GM23248 (cell line): Measurements from ENCODE around the gene FRMD6. TPM values are rescaled to one million over a fixed set of nuclear protein-coding genes. Genes with fewer than 3 reads are reported as not detected.

Experiments used
- DNase-seq: peaks from one replicate; pipeline ENCODE4 v3.0.0-alpha.2; 2015
- H2AFZ ChIP-seq: fragments of 200-600 bp; sonication (generic); 2 replicates; pipeline ENCODE4 v1.6.1; 2016; ENCODE audit warnings: antibody characterized with exemption
- H3F3A ChIP-seq: fragments of 200-600 bp; sonication (generic); 2 replicates; pipeline ENCODE4 v1.6.1; 2016; ENCODE audit warnings: mild to moderate bottlenecking, antibody characterized with exemption, mixed run types; ENCODE audit not compliant: insufficient read depth
- H3K27ac ChIP-seq: fragments of 200-600 bp; sonication (generic); 2 replicates; pipeline ENCODE4 v1.5.1; 2016; ENCODE audit warnings: mild to moderate bottlenecking
- H3K27me3 ChIP-seq: fragments of 200-600 bp; sonication (generic); replicated peaks from 2 replicates; pipeline ENCODE4 v1.6.1; 2016; ENCODE audit warnings: mild to moderate bottlenecking; ENCODE audit not compliant: insufficient read depth
- H3K36me3 ChIP-seq: fragments of 200-600 bp; sonication (generic); 2 replicates; pipeline ENCODE4 v1.6.1; 2016; ENCODE audit warnings: low read depth, mild to moderate bottlenecking
- H3K4me1 ChIP-seq: fragments of 200-600 bp; sonication (generic); 2 replicates; pipeline ENCODE4 v1.6.1; 2016; ENCODE audit warnings: mild to moderate bottlenecking; ENCODE audit not compliant: insufficient read depth
- H3K4me2 ChIP-seq: fragments of 200-600 bp; sonication (generic); one replicate; pipeline ENCODE4 v1.6.1; 2016; ENCODE audit warnings: mild to moderate bottlenecking; ENCODE audit not compliant: unreplicated experiment
- H3K4me3 ChIP-seq: fragments of 200-600 bp; sonication (generic); 2 replicates; pipeline ENCODE4 v1.5.1; 2016; ENCODE audit warnings: mild to moderate bottlenecking
- H3K79me2 ChIP-seq: fragments of 200-600 bp; sonication (generic); 2 replicates; pipeline ENCODE4 v1.6.1; 2016; ENCODE audit warnings: mild to moderate bottlenecking; ENCODE audit not compliant: insufficient read depth
- H3K9ac ChIP-seq: fragments of 200-600 bp; sonication (generic); 2 replicates; pipeline ENCODE4 v1.6.1; 2016; ENCODE audit warnings: mild to moderate bottlenecking
- H3K9me2 ChIP-seq: fragments of 200-600 bp; sonication (generic); 2 replicates; pipeline ENCODE4 v1.6.1; 2016; ENCODE audit warnings: mixed run types, mild to moderate bottlenecking, moderate library complexity; ENCODE audit not compliant: insufficient read depth
- H3K9me3 ChIP-seq: fragments of 200-600 bp; sonication (generic); one replicate; pipeline ENCODE4 v1.6.1; 2017; ENCODE audit warnings: low read depth
- H4K20me1 ChIP-seq: fragments of 200-600 bp; sonication (generic); 2 replicates; pipeline ENCODE4 v1.6.0; 2016; ENCODE audit not compliant: insufficient read depth
- EZH2 ChIP-seq: fragments of 200-600 bp; sonication (generic); IDR thresholded peaks from 2 replicates; pipeline ENCODE4 v1.6.1; 2018; ENCODE audit warnings: antibody characterized with exemption, mild to moderate bottlenecking; ENCODE audit not compliant: insufficient read depth, poor library complexity, severe bottlenecking
- EZH2phosphoT487 ChIP-seq: fragments of 200-600 bp; sonication (generic); IDR thresholded peaks from 2 replicates; pipeline ENCODE4 v1.6.1; 2018; ENCODE audit warnings: antibody characterized with exemption, moderate library complexity, mild to moderate bottlenecking, low read depth; ENCODE audit not compliant: insufficient read depth
- WGBS, 2 experiments: methylation state at CpG; one replicate each; pipeline ENCODE4 v1.1.6; 2015 to 2017; ENCODE audit warnings: low lambda C conversion rate in 2 of 2, low coverage in 1 of 2; ENCODE audit errors: missing lambda C conversion rate in 2 of 2; 5-methylcytosine and 5-hydroxymethylcytosine counted together
- in situ Hi-C: fragments of 300-500 bp; cut with MboI; formaldehyde crosslinking; loops from 2 replicates; pipeline ENCODE4 v1.15.0; 2020
- polyA plus RNA-seq: library from polyadenylated mRNA; unstranded; fragments of >200 nt; fragmentation: Nextera tagmentation; extraction: Ambion mirVana; gene quantifications from 2 replicates; pipeline ENCODE4 v1.2.1, GENCODE V29; 2016
- total RNA-seq: library from RNA; depleted of rRNA; stranded (reverse); fragments of >200 nt; shearing (Covaris generic); gene quantifications from 2 replicates; pipeline ENCODE4 v1.2.3, GENCODE V29; 2014

Gene FRMD6
- total and polyA plus RNA-seq, 2 experiments from 2014 or later: 550 to 795 TPM

DNA sequence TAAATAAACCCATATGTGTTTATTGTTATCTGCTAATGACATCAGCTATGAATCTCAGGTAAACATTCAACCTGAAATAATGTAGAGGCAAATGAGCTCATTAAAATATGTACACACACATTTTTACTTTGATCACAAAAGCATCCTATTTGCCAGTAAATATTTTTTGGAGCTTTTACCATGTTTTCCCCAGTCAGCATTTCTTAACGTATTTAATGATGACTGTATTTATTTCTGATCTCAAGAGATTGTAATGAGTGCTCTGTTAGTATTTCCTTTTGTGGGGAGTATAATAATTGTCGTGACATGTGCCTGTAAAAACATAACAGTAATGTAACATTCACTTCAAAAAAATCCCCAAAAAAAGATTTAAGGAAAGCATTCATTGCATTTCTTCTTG lies 52.1 kb downstream of the FRMD6 start:
- Histone ChIP-seq H3K4me1 (peaks cover 62% of the 10 kb centered on the region), H2AFZ (no peak overlapping the region), H3K27me3 (no peaks in the 10 kb centered on the region), H4K20me1 (peaks cover 5% of the 10 kb centered on the region; the same call in 1 of the 2 replicates), H3K4me2 (no peak overlapping the region), H3F3A (peaks cover 95% of the 10 kb centered on the region), H3K9me2 (no peaks in the 10 kb centered on the region), H3K79me2 (peaks cover 100% of the 10 kb centered on the region), H3K9ac (peak overlapping the region; percentile 40), H3K36me3 (peaks cover 96% of the 10 kb centered on the region), H3K27ac (peak overlapping the region; percentile 68), H3K4me3 (no peak overlapping the region), H3K9me3 (no peaks in the 10 kb centered on the region)
- in situ Hi-C loops: no loop called here
- DNase-seq: no peak
- WGBS, 2 experiments: 18 to 34% methylated on average over 2 of the region's 2 CpGs
- TF ChIP-seq EZH2 (no peak), EZH2phosphoT487 (no peak)

DNA sequence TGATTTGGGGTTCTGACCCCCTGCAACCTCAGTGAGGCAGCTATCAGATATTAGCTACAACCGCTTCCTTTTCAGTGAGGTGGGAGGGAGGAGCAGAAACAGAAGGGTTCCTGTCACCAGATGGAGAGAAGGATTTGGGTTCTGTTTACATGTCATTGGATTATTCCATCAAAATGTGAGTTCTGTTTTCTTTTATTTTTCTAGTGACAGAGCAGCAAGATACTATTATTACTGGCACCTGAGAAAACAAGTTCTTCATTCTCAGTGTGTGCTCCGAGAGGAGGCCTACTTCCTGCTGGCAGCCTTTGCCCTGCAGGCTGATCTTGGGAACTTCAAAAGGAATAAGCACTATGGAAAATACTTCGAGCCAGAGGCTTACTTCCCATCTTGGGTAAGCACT lies 52.8 kb downstream of the FRMD6 start:
- Histone ChIP-seq H2AFZ (no peak overlapping the region), H4K20me1 (peaks cover 5% of the 10 kb centered on the region; the same call in 1 of the 2 replicates), H3K27ac (peak overlapping the region; percentile 68), H3F3A (peaks cover 95% of the 10 kb centered on the region), H3K27me3 (no peaks in the 10 kb centered on the region), H3K79me2 (peaks cover 100% of the 10 kb centered on the region), H3K9me3 (no peaks in the 10 kb centered on the region), H3K36me3 (peaks cover 96% of the 10 kb centered on the region), H3K9ac (peak overlapping the region; percentile 40; the same call in 1 of the 2 replicates), H3K9me2 (no peaks in the 10 kb centered on the region), H3K4me2 (no peak overlapping the region), H3K4me1 (peaks cover 58% of the 10 kb centered on the region), H3K4me3 (no peak overlapping the region)
- in situ Hi-C loops: no loop called here
- TF ChIP-seq EZH2phosphoT487 (no peak), EZH2 (no peak)
- 78 to 91% methylated on average over 3 of the region's 3 CpGs for WGBS, 2 experiments
- DNase-seq: no peak

DNA sequence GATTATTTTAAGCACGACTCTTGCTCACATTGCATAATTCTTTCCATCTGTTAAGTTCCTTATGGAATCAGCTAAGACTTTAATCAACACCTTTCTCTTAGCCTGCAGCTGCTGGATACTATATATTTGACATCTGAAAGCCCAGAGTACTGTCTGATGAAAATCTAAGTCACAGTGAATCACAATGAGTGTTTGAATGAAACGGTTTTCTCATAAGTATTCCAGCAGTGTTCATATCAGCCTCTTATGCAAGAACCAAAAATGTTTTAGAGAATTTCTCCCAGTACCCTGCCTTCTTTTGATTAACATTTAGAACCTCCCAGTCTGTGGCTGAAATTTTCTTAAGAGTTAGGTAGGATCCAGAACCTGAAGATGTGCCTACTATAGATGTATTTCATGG lies 55.6 kb downstream of the FRMD6 start:
- H3K9ac ChIP-seq: peak overlapping the region; percentile 9; the same call in 1 of the 2 replicates
- WGBS, 2 experiments: 27 to 36% methylated on average over 2 of the region's 2 CpGs
- H3K27me3 ChIP-seq: no peaks in the 10 kb centered on the region
- no peak overlapping the region for H2AFZ ChIP-seq
- H3F3A ChIP-seq: peaks cover 100% of the 10 kb centered on the region
- H3K27ac ChIP-seq: peak overlapping the region; percentile 68
- TF ChIP-seq EZH2phosphoT487 (no peak), EZH2 (no peak)
- DNase-seq: peak; percentile 64
- H3K9me3 ChIP-seq: no peaks in the 10 kb centered on the region
- H3K79me2 ChIP-seq: peaks cover 100% of the 10 kb centered on the region
- no peak overlapping the region for H3K4me3 ChIP-seq
- peaks cover 58% of the 10 kb centered on the region for H3K4me1 ChIP-seq
- no peaks in the 10 kb centered on the region for H3K9me2 ChIP-seq
- H3K36me3 ChIP-seq: peaks cover 100% of the 10 kb centered on the region
- peaks cover 9% of the 10 kb centered on the region; the same call in 1 of the 2 replicates for H4K20me1 ChIP-seq
- in situ Hi-C loops: no loop called here
- peak overlapping the region; percentile 25 for H3K4me2 ChIP-seq

DNA sequence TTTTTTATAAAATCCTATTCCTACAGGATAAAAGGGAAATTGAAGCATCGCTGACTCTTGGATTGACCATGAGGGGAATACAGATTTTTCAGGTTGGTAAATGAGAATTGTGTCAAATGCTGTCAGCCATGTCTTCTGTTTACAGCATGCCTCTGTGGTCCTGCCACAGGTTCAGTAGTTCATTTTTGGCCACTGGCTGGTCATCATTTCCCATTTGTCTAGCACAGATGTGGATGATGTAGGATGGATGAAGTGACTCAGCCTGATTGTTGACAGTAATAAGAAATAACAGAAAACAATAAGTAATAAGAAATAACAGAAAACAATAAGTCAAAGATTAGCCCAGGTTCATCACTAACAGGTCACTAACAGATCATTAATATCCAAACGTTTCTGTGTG lies 59.8 kb downstream of the FRMD6 start:
- H3K79me2 ChIP-seq: peaks cover 100% of the 10 kb centered on the region
- no peak for TF ChIP-seq EZH2
- TF ChIP-seq EZH2phosphoT487: no peak
- no peak overlapping the region for H3K4me2 ChIP-seq
- in situ Hi-C loops: no loop called here
- peak overlapping the region; percentile 9; the same call in 1 of the 2 replicates for H3K9ac ChIP-seq
- no peaks in the 10 kb centered on the region for H3K27me3 ChIP-seq
- no peaks in the 10 kb centered on the region for H3K9me3 ChIP-seq
- no peaks in the 10 kb centered on the region for H3K9me2 ChIP-seq
- H4K20me1 ChIP-seq: peaks cover 9% of the 10 kb centered on the region; the same call in 1 of the 2 replicates
- H3F3A ChIP-seq: peaks cover 100% of the 10 kb centered on the region
- peaks cover 54% of the 10 kb centered on the region for H3K4me1 ChIP-seq
- peak overlapping the region; percentile 68 for H3K27ac ChIP-seq
- peaks cover 100% of the 10 kb centered on the region for H3K36me3 ChIP-seq
- H2AFZ ChIP-seq: no peak overlapping the region
- no peak overlapping the region for H3K4me3 ChIP-seq
- 76 to 83% methylated on average over 2 of the region's 2 CpGs for WGBS, 2 experiments
- DNase-seq: peak; percentile 61

DNA sequence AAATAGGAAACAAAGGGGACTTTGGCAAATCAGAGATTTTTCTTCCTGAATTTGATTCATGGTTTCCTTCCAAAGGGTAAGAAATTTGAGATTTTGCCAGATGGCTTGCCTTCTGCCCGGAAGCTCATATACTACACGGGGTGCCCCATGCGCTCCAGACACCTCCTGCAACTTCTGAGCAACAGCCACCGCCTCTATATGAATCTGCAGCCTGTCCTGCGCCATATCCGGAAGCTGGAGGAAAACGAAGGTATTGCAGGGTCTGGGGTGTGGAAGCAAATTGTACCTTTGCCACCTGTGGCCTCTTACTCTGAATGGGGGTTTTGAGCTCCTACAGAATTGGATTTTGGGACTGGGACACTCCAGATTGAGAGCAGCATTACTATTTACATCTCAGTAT lies 63.5 kb downstream of the FRMD6 start:
- Histone ChIP-seq H3K9me2 (no peaks in the 10 kb centered on the region), H3K4me2 (no peak overlapping the region), H3K9me3 (no peaks in the 10 kb centered on the region), H3K27ac (peak overlapping the region; percentile 68), H3K9ac (no peak overlapping the region), H4K20me1 (peaks cover 9% of the 10 kb centered on the region; the same call in 1 of the 2 replicates), H3K36me3 (peaks cover 100% of the 10 kb centered on the region), H3K4me1 (peaks cover 24% of the 10 kb centered on the region), H3K79me2 (peaks cover 100% of the 10 kb centered on the region), H3K4me3 (no peak overlapping the region), H2AFZ (no peak overlapping the region), H3K27me3 (no peaks in the 10 kb centered on the region), H3F3A (peaks cover 100% of the 10 kb centered on the region)
- WGBS, 2 experiments: 64 to 72% methylated on average over 7 of the region's 7 CpGs
- TF ChIP-seq EZH2phosphoT487: no peak
- TF ChIP-seq EZH2: no peak
- in situ Hi-C loops: no loop called here
- no peak for DNase-seq
